ENCODE data around the gene FRMD4A.

Gene FRMD4A

GRCh38 chr10:13631594-13631993, 699.1 kb downstream of the FRMD4A start:
- FAIRE-seq = no peak

- no peak for FAIRE-seq
Observed at GRCh38 chr10:13630231-13630630, 700.5 kb downstream of the FRMD4A start.

GRCh38 chr10:13629116-13629515, 701.6 kb downstream of the FRMD4A start:
- FAIRE-seq = no peak

DNA sequence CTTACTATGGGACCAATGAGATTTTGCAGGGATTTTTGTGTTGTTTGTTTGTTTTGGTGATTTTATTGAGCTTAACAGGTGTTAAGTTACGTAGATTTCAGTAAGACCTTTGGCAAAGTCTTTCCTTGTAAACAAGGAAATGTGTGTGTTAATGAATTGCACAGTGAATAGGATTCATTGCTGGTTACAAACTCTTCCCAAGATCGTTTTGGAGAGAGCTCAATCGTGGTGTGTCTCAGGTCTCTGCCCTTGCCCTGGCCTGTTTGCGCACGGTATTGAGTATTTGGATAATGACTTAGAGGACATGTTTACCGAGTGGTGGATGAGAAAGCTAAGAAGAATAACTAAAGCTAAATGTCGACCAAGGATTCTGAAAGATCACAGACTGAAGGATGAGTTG, 702.1 kb downstream of the FRMD4A start:
- FAIRE-seq = no peak

DNA sequence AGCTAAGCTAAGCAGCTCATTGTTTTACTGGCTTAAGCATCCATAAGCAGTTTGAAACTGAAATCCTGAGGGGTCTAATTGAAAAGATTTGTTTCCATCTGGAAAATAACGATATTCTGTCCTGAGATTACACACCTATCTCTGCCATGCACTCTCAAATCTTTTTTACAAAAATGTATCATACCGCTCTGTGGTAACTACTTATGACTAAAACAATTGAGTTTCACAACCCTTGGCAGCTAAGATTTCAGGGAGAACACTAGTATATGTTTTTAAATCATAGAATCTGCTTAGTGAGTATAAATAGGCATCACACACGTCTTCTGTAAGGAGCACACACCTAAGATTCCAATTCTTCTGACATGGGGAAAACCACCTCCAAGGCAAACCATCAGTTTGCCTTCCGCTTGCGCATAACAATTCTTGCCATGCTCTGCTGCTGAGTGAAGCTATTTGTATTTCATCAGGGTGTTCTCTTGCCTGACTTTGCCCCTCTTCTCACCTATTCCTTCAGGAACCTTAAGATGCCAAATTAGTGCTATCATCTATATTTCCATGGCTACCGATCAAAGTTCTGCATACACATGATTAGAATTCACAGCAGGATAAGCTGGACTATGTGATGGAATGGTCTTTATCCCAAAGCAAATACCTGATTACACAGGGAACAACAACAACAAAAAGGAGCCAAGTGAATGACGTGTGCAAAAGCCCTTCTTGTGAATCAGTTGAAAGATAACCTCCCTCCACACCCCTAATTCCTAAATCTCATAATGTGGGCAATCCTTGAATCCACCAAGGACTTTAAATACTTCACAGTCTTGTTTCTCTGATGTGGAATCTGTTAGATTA, 703.0 kb downstream of the FRMD4A start:
- FAIRE-seq = no peak

GRCh38 chr10:13624630-13625029, 706.1 kb downstream of the FRMD4A start:
- no peak for FAIRE-seq

DNA sequence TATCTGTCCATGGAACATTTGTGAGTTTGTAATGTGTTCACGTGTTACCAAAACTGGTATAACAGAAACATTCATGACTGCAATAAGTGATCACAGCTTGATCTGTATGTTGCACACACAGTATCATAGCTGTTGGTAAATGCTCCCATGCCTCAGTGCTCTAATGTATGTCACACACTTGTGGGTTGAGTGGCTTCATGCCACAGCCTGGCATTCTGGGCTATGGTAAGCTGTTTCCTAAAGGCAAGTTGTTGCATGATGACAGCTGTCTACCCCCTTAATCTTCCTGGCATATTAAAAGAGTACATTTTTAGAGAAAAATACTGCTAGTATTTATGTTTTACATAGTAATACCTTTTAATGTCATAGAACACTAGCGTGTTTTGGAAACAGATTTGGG, 708.8 kb downstream of the FRMD4A start:
- no peak for FAIRE-seq

GRCh38 chr10:13617116-13617515, 713.6 kb downstream of the FRMD4A start:
- no peak for FAIRE-seq

DNA sequence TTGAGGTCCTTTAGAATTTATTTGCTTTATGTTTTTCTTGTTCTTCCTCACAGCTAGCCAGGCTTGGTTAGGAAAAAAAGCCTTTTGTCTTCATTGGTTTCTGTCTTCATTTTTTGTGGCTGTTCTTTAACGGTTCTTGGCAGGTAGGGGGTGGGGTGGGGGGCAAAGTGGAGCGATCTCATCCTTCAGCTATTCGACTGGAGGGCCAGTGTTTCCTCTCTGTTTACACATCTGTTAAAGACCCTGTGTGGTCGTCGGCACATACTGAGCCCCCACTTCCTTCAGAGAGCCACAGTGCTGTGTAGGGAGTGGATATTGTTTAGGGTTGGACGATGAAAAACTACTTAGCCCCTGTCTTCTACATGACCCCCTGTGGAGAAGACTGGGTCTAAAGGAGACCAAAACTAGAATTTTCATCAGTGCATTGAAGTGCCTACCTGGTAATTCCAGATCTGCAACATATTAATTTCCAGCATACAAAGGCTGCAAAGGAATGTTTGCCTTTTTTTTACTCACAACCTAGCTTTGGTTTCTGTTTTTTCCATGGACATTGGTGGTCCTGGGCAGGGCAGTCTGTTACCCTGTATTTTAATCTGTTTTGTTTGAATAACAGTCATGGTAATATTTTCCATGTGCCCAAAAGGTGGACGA, 714.9 kb downstream of the FRMD4A start:
- no peak for FAIRE-seq

DNA sequence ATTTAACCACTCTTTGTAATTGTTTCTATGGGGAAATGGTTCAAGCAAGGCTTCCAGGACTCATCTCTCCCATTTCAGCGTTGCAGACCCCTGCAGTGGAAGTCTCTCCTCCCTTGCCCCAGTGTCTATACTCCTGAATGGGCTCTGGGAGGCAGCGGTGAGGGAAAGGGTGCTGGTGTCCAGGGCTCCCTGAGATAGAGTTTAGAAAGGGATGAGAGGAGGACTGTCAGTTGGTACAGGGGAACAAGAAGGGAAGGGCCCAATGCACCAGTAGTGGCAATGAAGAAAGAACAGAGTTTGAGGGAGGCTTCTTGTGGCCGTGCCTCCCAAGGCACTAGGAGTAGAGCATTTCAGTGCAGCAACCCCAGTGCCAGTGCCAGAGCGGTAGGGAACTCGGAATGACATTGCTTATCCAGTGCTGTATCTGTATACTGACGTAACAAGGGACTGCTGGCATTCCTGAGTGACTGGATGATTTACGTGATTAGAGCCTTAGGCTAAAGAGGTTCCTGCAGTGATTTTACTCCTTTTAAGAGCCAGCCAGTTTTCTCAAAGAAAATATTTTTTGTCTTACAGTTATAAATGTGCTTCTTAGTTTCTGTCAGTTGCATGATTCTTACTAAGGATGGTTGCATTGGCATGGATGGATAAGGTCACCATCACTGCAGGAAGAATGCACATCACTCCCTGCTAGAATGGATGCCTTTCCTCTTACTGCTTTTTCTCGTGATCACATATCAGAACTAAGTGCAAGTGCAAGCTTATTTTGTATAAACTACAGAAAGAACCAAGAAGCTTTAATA, 716.0 kb downstream of the FRMD4A start:
- no peak for FAIRE-seq

GRCh38 chr10:13613519-13613918, 717.2 kb downstream of the FRMD4A start:
- no peak for FAIRE-seq

GRCh38 chr10:13612654-13613373, 717.9 kb downstream of the FRMD4A start:
- no peak for FAIRE-seq

GRCh38 chr10:13608246-13608853, 722.4 kb downstream of the FRMD4A start:
- no peak for FAIRE-seq

- no peak for FAIRE-seq
Observed at GRCh38 chr10:13604357-13605040, 726.2 kb downstream of the FRMD4A start.

GRCh38 chr10:13597909-13598308, 732.8 kb downstream of the FRMD4A start:
- FAIRE-seq = no peak

DNA sequence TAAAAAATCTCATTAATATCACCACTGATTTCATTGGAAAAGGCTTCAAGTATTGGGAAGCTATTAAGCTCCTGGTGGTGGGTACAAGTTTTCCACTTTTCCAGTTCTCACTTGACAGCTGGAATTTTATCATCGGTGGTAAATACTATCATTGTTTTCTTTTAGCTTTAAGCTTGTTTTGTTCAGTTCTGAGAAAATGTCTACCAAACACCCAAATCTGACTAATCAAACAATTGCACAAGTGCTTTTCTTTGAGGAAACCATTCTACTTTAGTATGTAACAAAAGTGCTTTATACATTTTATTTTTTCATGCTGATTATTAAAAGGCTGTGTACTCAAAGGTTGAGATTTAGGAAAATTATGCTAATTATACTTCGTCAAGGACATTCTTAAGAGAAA, 736.1 kb downstream of the FRMD4A start:
- no peak for FAIRE-seq

Data from endometrium (tissue), 2 donors.